NOMO-1 (cell line): ENCODE results near the gene SCYL1.
"Not testable (repeated sequence)": the region's sequence is repeated elsewhere in the genome, so short reads cannot be mapped to it uniquely, and the experiment has no call there.

Experiments
- DNase-seq, 2 experiments: peaks; one replicate each; lab custom pipeline; 2025; ENCODE audit not compliant: unreplicated experiment in 2 of 2; lab: John Stamatoyannopoulos, UW

SCYL1 gene

GRCh38 chr11:65564879-65565559 lies 40.1 kb downstream of the SCYL1 start:
- DNase-seq = not testable (repeated sequence)

- peak in 1 of 2 experiments; percentile 27 for DNase-seq
Measured at GRCh38 chr11:65565624-65566453, 41.0 kb downstream of the SCYL1 start.

GRCh38 chr11:65569164-65569972 lies 44.5 kb downstream of the SCYL1 start:
- DNase-seq = no peak

- peak; percentile 99 for DNase-seq
Measured at GRCh38 chr11:65569973-65570918, 45.4 kb downstream of the SCYL1 start, which contains the start of gene ZNRD2. ZNRD2 (plus strand) TSS chr11:65570477; CDS start chr11:65570492, 15 bp downstream.

GRCh38 chr11:65571420-65571819 lies 46.5 kb downstream of the SCYL1 start:
- DNase-seq = no peak

GRCh38 chr11:65571940-65572339 lies 47.1 kb downstream of the SCYL1 start:
- peak in 1 of 2 experiments; percentile 28 for DNase-seq

- DNase-seq = peak; percentile 84 to 93
Measured at GRCh38 chr11:65572356-65573051, 47.6 kb downstream of the SCYL1 start, which contains the start of gene FAM89B. FAM89B (plus strand) TSS chr11:65572538; CDS start chr11:65572670, 132 bp downstream.

GRCh38 chr11:65573391-65574079 lies 48.7 kb downstream of the SCYL1 start:
- DNase-seq = no peak

- peak; percentile 96 for DNase-seq
Measured at GRCh38 chr11:65574109-65574810, 49.4 kb downstream of the SCYL1 start.

- no peak for DNase-seq
Measured at GRCh38 chr11:65574811-65575567, 50.1 kb downstream of the SCYL1 start.

GRCh38 chr11:65575568-65576231 lies 50.8 kb downstream of the SCYL1 start, which contains the start of gene EHBP1L1:
EHBP1L1 (plus strand) TSS chr11:65576053; CDS start chr11:65576303, 250 bp downstream.
- DNase-seq = peak; percentile 60 to 69

- DNase-seq = no peak
Measured at GRCh38 chr11:65576232-65576866, 51.5 kb downstream of the SCYL1 start.

- DNase-seq = peak; percentile 79 to 84
Measured at GRCh38 chr11:65576867-65577755, 52.2 kb downstream of the SCYL1 start.

GRCh38 chr11:65577756-65578109 lies 52.9 kb downstream of the SCYL1 start:
- DNase-seq = no peak

- DNase-seq = no peak
Measured at GRCh38 chr11:65578134-65578533, 53.3 kb downstream of the SCYL1 start.
